GM12878 (cell line): Measurements from ENCODE around the gene NKTR. TPM values are rescaled to one million over a fixed set of nuclear protein-coding genes. Genes with fewer than 3 reads are reported as not detected.

ENCODE experiments used
- ATAC-seq: fragments of 200-7000 bp; cut with Tn5 transposase; 3 replicates; pipeline ENCODE4 v1.9.1; 2020; ENCODE audit warnings: mild to moderate bottlenecking, moderate library complexity
- BruUV-seq: library from RNA; stranded (reverse); fragments of 400-500 nt; replicated peaks from 2 replicates; lab custom pipeline; 2021; lab: Mats Ljungman, UMichigan
- CTCF ChIA-PET: fragments of 300-600 bp; sonication (Branson Sonifier 250); formaldehyde crosslinking; extraction: SDS; loops from one replicate; lab custom pipeline; 2021; ENCODE audit warnings: inconsistent platforms; lab: Yijun Ruan, JAX
- POLR2A ChIA-PET: fragments of 350-600 bp; formaldehyde crosslinking; extraction: SDS; loops from one replicate; lab custom pipeline; 2021; ENCODE audit warnings: inconsistent platforms; lab: Charles Lee
- RAD21 ChIA-PET: fragments of 300-600 bp; sonication (Branson Sonifier 250); formaldehyde crosslinking; loops from one replicate; lab custom pipeline; 2023; ENCODE audit warnings: antibody characterized with exemption; ENCODE audit not compliant: unreplicated experiment; lab: Charles Lee
- SMC1A ChIA-PET: fragments of 300-600 bp; sonication (Branson Sonifier 250); formaldehyde crosslinking; loops from one replicate; lab custom pipeline; 2023; ENCODE audit not compliant: unreplicated experiment, uncharacterized antibody; lab: Charles Lee
- DNase-seq: peaks from one replicate; pipeline ENCODE4 v3.0.0-alpha.2; 2011; ENCODE audit warnings: low read depth, low spot score
- FAIRE-seq: peaks from 3 replicates; lab custom pipeline; 2011; peaks lifted over from hg19 to GRCh38; lab: Jason Lieb, UNC
- H2AFZ ChIP-seq: 2 replicates; pipeline ENCODE4 v1.6.0; 2011; ENCODE audit warnings: low read depth, low read length, control low read depth; ENCODE audit not compliant: control insufficient read depth
- H3K27ac ChIP-seq: 2 replicates; pipeline ENCODE4 v1.5.1; 2011; ENCODE audit warnings: control low read depth; ENCODE audit not compliant: control insufficient read depth, insufficient read depth
- H3K27me3 ChIP-seq, 2 experiments: replicated peaks in 1 of 2; 2 replicates each; pipeline versions ENCODE4 v1.6.0 to v1.6.1; 2011; ENCODE audit warnings: low read length in 1 of 2; ENCODE audit not compliant: control insufficient read depth in 2 of 2, insufficient read depth in 2 of 2
- H3K36me3 ChIP-seq, 2 experiments: 2 replicates each; pipeline ENCODE4 v1.5.1; 2011; ENCODE audit warnings: low read length in 1 of 2; ENCODE audit not compliant: control insufficient read depth in 2 of 2, insufficient read depth in 2 of 2
- H3K4me1 ChIP-seq: 2 replicates; pipeline ENCODE4 v1.6.1; 2011; ENCODE audit warnings: mild to moderate bottlenecking, low read length, moderate library complexity, mixed read lengths; ENCODE audit not compliant: control insufficient read depth, insufficient read depth
- H3K4me2 ChIP-seq: 2 replicates; pipeline ENCODE4 v1.6.0; 2011; ENCODE audit warnings: control low read depth; ENCODE audit not compliant: control insufficient read depth, insufficient read depth
- H3K4me3 ChIP-seq: fragments of 200-600 bp; sonication (generic); 2 replicates; pipeline ENCODE4 v1.5.1; 2016
- H3K79me2 ChIP-seq: 2 replicates; pipeline ENCODE4 v1.6.0; 2011; ENCODE audit warnings: low read length; ENCODE audit not compliant: control insufficient read depth, insufficient read depth
- H3K9ac ChIP-seq: 2 replicates; pipeline ENCODE4 v1.8.0; 2011; ENCODE audit warnings: low read length, control low read depth, mixed read lengths; ENCODE audit not compliant: control insufficient read depth, insufficient read depth
- H3K9me3 ChIP-seq: replicated peaks from 3 replicates; pipeline ENCODE4 v1.5.1; 2011; ENCODE audit warnings: mild to moderate bottlenecking, low read length; ENCODE audit not compliant: control insufficient read depth, insufficient read depth
- H4K20me1 ChIP-seq: 2 replicates; pipeline ENCODE4 v1.6.0; 2011; ENCODE audit not compliant: control insufficient read depth, insufficient read depth
- BMI1 ChIP-seq: fragments of 450-650 bp; IDR thresholded peaks from 2 replicates; pipeline ENCODE4 v1.6.1; 2016; ENCODE audit warnings: mild to moderate bottlenecking, moderate library complexity, borderline replicate concordance
- CEBPZ ChIP-seq: fragments of 150-350 bp; IDR thresholded peaks from 2 replicates; pipeline ENCODE4 v1.6.1; 2016; ENCODE audit warnings: low read depth, low read length
- CREM ChIP-seq: IDR thresholded peaks from 2 replicates; pipeline ENCODE4 v1.6.1; 2014; ENCODE audit warnings: antibody characterized with exemption, low read depth
- IRF4 ChIP-seq: IDR thresholded peaks from 2 replicates; pipeline ENCODE4 v1.6.1; 2011; ENCODE audit warnings: low read depth, low read length
- JUNB ChIP-seq: IDR thresholded peaks from 2 replicates; pipeline ENCODE4 v1.6.1; 2016; ENCODE audit warnings: antibody characterized with exemption, mild to moderate bottlenecking
- RUNX3 ChIP-seq: IDR thresholded peaks from 2 replicates; pipeline ENCODE4 v1.6.1; 2012; ENCODE audit warnings: low read length, inconsistent platforms
- SREBF2 ChIP-seq: IDR thresholded peaks from 2 replicates; pipeline ENCODE4 v1.6.1; 2012; ENCODE audit warnings: mild to moderate bottlenecking, low read length
- STAT1 ChIP-seq: fragments of 450-650 bp; conservative IDR thresholded peaks from 2 replicates; pipeline ENCODE4 v1.6.1; 2014; ENCODE audit warnings: antibody characterized with exemption, mild to moderate bottlenecking
- ZZZ3 ChIP-seq: IDR thresholded peaks from 2 replicates; pipeline ENCODE4 v1.6.1; 2011; ENCODE audit warnings: low read depth; ENCODE audit not compliant: control insufficient read depth, insufficient read length
- WGBS: methylation state at CpG from one replicate; pipeline ENCODE4 v1.1.6; 2016; ENCODE audit warnings: low lambda C conversion rate; ENCODE audit not compliant: insufficient replicate concordance, insufficient coverage; ENCODE audit errors: missing lambda C conversion rate; 5-methylcytosine and 5-hydroxymethylcytosine counted together
- in situ Hi-C: fragments of 300-500 bp; cut with MboI; formaldehyde crosslinking; loops from 9 replicates; pipeline ENCODE4 v1.14.3; 2018; ENCODE audit warnings: mixed read lengths
- intact Hi-C: fragments of 100-400 bp; cut with micrococcal nuclease; formaldehyde crosslinking; loops from one replicate; pipeline ENCODE4 v1.14.2; 2022; ENCODE audit not compliant: unreplicated experiment
- polyA plus RNA-seq, 11 experiments: library from polyadenylated mRNA; depleted of rRNA in 4 of 11; unstranded in 6 of 11; stranded (reverse) in 5 of 11; fragments of >200 nt; fragmentation: Nextera tagmentation in 4 of 11; fragmentation: Illumina TruSeq in 1 of 11; extraction: Ambion mirVana in 4 of 11; extraction: Trizol in 1 of 11; gene quantifications; 1 replicate in 1 of 11; 2 replicates in 10 of 11; pipeline versions ENCODE4 v1.2.1 to v1.2.3, GENCODE V29; 2011 to 2016; ENCODE audit warnings: inconsistent platforms in 2 of 11, missing spikeins in 2 of 11, low read depth in 1 of 11
- total RNA-seq, 4 experiments: library from RNA; depleted of rRNA in 3 of 4; stranded (reverse); fragments of >200 nt in 3 of 4; fragmentation: Illumina TruSeq in 1 of 4; extraction: Trizol in 1 of 4; gene quantifications; 2 replicates each; pipeline versions ENCODE4 v1.2.1 to v1.2.3, GENCODE V29; 2013 to 2021

The NKTR gene
- total and polyA plus RNA-seq, 10 of the 15 experiments (the other 5 are each of a cell fraction or from before 2014, with no cell fraction given), result 15.3 to 91.9 (median 55.3) TPM

GRCh38 chr3:42632146-42632545 lies 31.7 kb downstream of the NKTR start:
- ChIA-PET SMC1A (no interaction called here), POLR2A (interaction anchor here (0.7 kb wide), 1 partner anchor 133 kb away, joined by 6 read pairs; no protein-coding TSS in a partner anchor), RAD21 (no interaction called here), CTCF (no interaction called here)
- Histone ChIP-seq H3K79me2 (no peaks in the 10 kb centered on the region), H3K9me3 (no peaks in the 10 kb centered on the region), H3K4me1 (peaks cover under 1% of the 10 kb centered on the region), H2AFZ (no peak overlapping the region), H3K27me3 (no peaks in the 10 kb centered on the region), H3K4me3 (no peak overlapping the region), H3K4me2 (no peak overlapping the region), H3K27ac (no peak overlapping the region), H4K20me1 (no peaks in the 10 kb centered on the region), H3K9ac (no peak overlapping the region), H3K36me3 (peaks cover 9 to 36% of the 10 kb centered on the region in 2 experiments)
- ATAC-seq (no peak), FAIRE-seq (no peak), DNase-seq (no peak)
- in situ Hi-C loops (no loop called here), intact Hi-C loops (no loop called here)
- no TSS peak for BruUV-seq
- 0 out of 2 replicates have a peak, but pooled peaks have one; percentile 19 for TF ChIP-seq IRF4
- 0 out of 2 replicates have a peak, but pooled peaks have one; percentile 13 for TF ChIP-seq RUNX3
- no peak for TF ChIP-seq CREM
- no peak for TF ChIP-seq CEBPZ
- TF ChIP-seq JUNB, result peak; percentile 63
- no peak for TF ChIP-seq SREBF2
- TF ChIP-seq STAT1, result no peak
- no peak for TF ChIP-seq BMI1
- no peak for TF ChIP-seq ZZZ3
- WGBS, result 0% methylated on average over 1 of the region's 1 CpG
